A549 (cell line): Measurements from ENCODE around the gene CCDC40. TPM values are rescaled to one million over a fixed set of nuclear protein-coding genes. Genes with fewer than 3 reads are reported as not detected.
A peak's percentile ranks its signal among the peaks of the same experiment; 100 is the strongest.

Source experiments
- ATAC-seq, 2 experiments: fragments of 200-7000 bp in 1 of 2; fragments of >200 bp in 1 of 2; cut with Nextera tagmentation in 1 of 2; cut with Tn5 transposase in 1 of 2; 3 replicates each; pipeline versions ENCODE4 v1.8.0 to v1.9.1; 2018 to 2020; ENCODE audit warnings: mild to moderate bottlenecking in 1 of 2, moderate library complexity in 1 of 2
- CTCF ChIA-PET: fragments of 300-600 bp; sonication (Branson Sonifier 250); formaldehyde crosslinking; extraction: SDS; loops from one replicate; lab custom pipeline; 2021; ENCODE audit warnings: antibody characterized with exemption, inconsistent platforms; lab: Yijun Ruan, JAX
- POLR2A ChIA-PET: fragments of 350-600 bp; formaldehyde crosslinking; extraction: SDS; loops from one replicate; lab custom pipeline; 2021; ENCODE audit warnings: antibody characterized with exemption, inconsistent platforms; lab: Yijun Ruan, JAX
- DNase-seq, 2 experiments: peaks; one replicate each; pipeline versions ENCODE4 v3.0.0 to v3.0.0-alpha.2; 2011 to 2016; ENCODE audit warnings: low read depth in 1 of 2, low spot score in 1 of 2
- FAIRE-seq: peaks from 2 replicates; lab custom pipeline; 2011; peaks lifted over from hg19 to GRCh38; lab: Jason Lieb, UNC
- H3K27ac ChIP-seq, 2 experiments: fragments of >200 bp; sonication (Bioruptor Twin); formaldehyde crosslinking; 3 replicates each; pipeline ENCODE4 v1.5.1; 2016 to 2017
- H3K4me1 ChIP-seq: fragments of >200 bp; sonication (Bioruptor Twin); formaldehyde crosslinking; 3 replicates; pipeline ENCODE4 v1.6.1; 2016
- H3K4me2 ChIP-seq: fragments of >200 bp; sonication (Bioruptor Twin); formaldehyde crosslinking; 3 replicates; pipeline ENCODE4 v1.6.1; 2016
- H3K4me3 ChIP-seq: fragments of >200 bp; sonication (Bioruptor Twin); formaldehyde crosslinking; 3 replicates; pipeline ENCODE4 v1.5.1; 2016
- H3K9me3 ChIP-seq: fragments of >200 bp; sonication (Bioruptor Twin); formaldehyde crosslinking; 3 replicates; pipeline ENCODE4 v1.6.1; 2016
- ATOH8 ChIP-seq: fragments of 250-450 bp; sonication (Bioruptor Pico); IDR thresholded peaks from 2 replicates; pipeline ENCODE4 v1.5.0; 2020; ENCODE audit warnings: low read depth, mild to moderate bottlenecking, moderate library complexity
- BHLHE40 ChIP-seq: IDR thresholded peaks from 2 replicates; pipeline ENCODE4 v1.6.1; 2012; ENCODE audit warnings: low read depth, low read length, inconsistent platforms
- CEBPB ChIP-seq, 2 experiments: fragments of >200 bp in 1 of 2; sonication (Bioruptor Twin) in 1 of 2; formaldehyde crosslinking in 1 of 2; IDR thresholded peaks; 2 replicates each; pipeline ENCODE4 v1.6.1; 2012 to 2016
- CHD4 ChIP-seq: fragments of 200-600 bp; sonication (generic); IDR thresholded peaks from 2 replicates; pipeline ENCODE4 v1.6.1; 2016; ENCODE audit warnings: antibody characterized with exemption, mild to moderate bottlenecking, borderline replicate concordance
- EHMT2 ChIP-seq: fragments of 200-600 bp; sonication (generic); IDR thresholded peaks from 2 replicates; pipeline ENCODE4 v1.6.1; 2016; ENCODE audit warnings: antibody characterized with exemption, low read depth, mild to moderate bottlenecking, moderate library complexity
- ESRRA ChIP-seq: fragments of 150-350 bp; IDR thresholded peaks from 2 replicates; pipeline ENCODE4 v1.6.1; 2014; ENCODE audit warnings: mild to moderate bottlenecking, low read length, borderline replicate concordance
- HDAC2 ChIP-seq: fragments of 200-600 bp; sonication (generic); IDR thresholded peaks from 2 replicates; pipeline ENCODE4 v1.6.1; 2016
- HEYL ChIP-seq: fragments of 250-450 bp; sonication (Bioruptor Pico); IDR thresholded peaks from 2 replicates; pipeline ENCODE4 v1.8.0; 2021; ENCODE audit warnings: mild to moderate bottlenecking, moderate library complexity
- HOXA7 ChIP-seq: fragments of 250-450 bp; sonication (Bioruptor Pico); IDR thresholded peaks from 2 replicates; pipeline ENCODE4 v1.5.0; 2020; ENCODE audit warnings: mild to moderate bottlenecking, moderate library complexity
- KDM5A ChIP-seq: fragments of 200-600 bp; sonication (generic); IDR thresholded peaks from 2 replicates; pipeline ENCODE4 v1.6.1; 2016; ENCODE audit warnings: antibody characterized with exemption, mild to moderate bottlenecking
- MAFK ChIP-seq: fragments of 450-650 bp; IDR thresholded peaks from 2 replicates; pipeline ENCODE4 v1.6.1; 2014; ENCODE audit not compliant: partially characterized antibody
- MYC ChIP-seq: IDR thresholded peaks from 2 replicates; pipeline ENCODE4 v1.6.1; 2012; ENCODE audit warnings: mild to moderate bottlenecking, inconsistent platforms, low read length, improper control_type of control experiment, borderline replicate concordance
- NPAS2 ChIP-seq: fragments of 250-450 bp; sonication (Bioruptor Pico); IDR thresholded peaks from 2 replicates; pipeline ENCODE4 v1.8.0; 2022; ENCODE audit warnings: mild to moderate bottlenecking, moderate library complexity, borderline replicate concordance
- PHF8 ChIP-seq: fragments of 200-600 bp; sonication (generic); IDR thresholded peaks from 2 replicates; pipeline ENCODE4 v1.6.1; 2016; ENCODE audit warnings: low read depth, mild to moderate bottlenecking, antibody characterized with exemption, moderate library complexity, borderline replicate concordance
- POLR2AphosphoS2 ChIP-seq: conservative IDR thresholded peaks from 2 replicates; pipeline ENCODE4 v1.6.1; 2012; ENCODE audit warnings: low read length, improper control_type of control experiment, inconsistent platforms
- RARB ChIP-seq: fragments of 250-450 bp; sonication (Bioruptor Pico); IDR thresholded peaks from 2 replicates; pipeline ENCODE4 v1.8.0; 2021; ENCODE audit warnings: mild to moderate bottlenecking, moderate library complexity
- RCOR1 ChIP-seq: fragments of 150-350 bp; IDR thresholded peaks from 2 replicates; pipeline ENCODE4 v1.6.1; 2014; ENCODE audit warnings: antibody characterized with exemption, low read length, low read depth
- SMC3 ChIP-seq: fragments of >200 bp; sonication (Bioruptor Twin); formaldehyde crosslinking; IDR thresholded peaks from 3 replicates; pipeline ENCODE4 v1.6.1; 2018; ENCODE audit warnings: inconsistent platforms
- SREBF2 ChIP-seq: fragments of 450-650 bp; IDR thresholded peaks from 2 replicates; pipeline ENCODE4 v1.6.1; 2014; ENCODE audit warnings: mild to moderate bottlenecking, moderate library complexity
- WGBS: methylation state at CpG from one replicate; pipeline ENCODE4 v1.1.6; 2017; ENCODE audit errors: missing lambda C conversion rate; 5-methylcytosine and 5-hydroxymethylcytosine counted together
- polyA plus RNA-seq, 4 experiments: library from polyadenylated mRNA; depleted of rRNA in 3 of 4; stranded (reverse); fragments of >200 nt; fragmentation: RNase III in 1 of 4; extraction: RNeasy Plus Mini Kit Qiagen cat#74134 plus additional on column Dnase treatment in 1 of 4; gene quantifications; 2 replicates in 3 of 4; 3 replicates in 1 of 4; pipeline ENCODE4 v1.2.3, GENCODE V29; 2011 to 2017
- TF ChIP-seq, protein P1 (sequence below): IDR thresholded peaks from 2 replicates; pipeline ENCODE4 v1.6.1; 2012; ENCODE audit warnings: low read depth, borderline replicate concordance

The CCDC40 gene
- polyA plus RNA-seq, 2 of the 4 experiments (the other 2 are of a cell fraction), result 5.9 to 11.3 TPM

GRCh38 chr17:80101946-80102663, 65.7 kb downstream of the CCDC40 start:
- H3K4me2 ChIP-seq, result peak overlapping the region; percentile 95
- H3K4me3 ChIP-seq, result peak overlapping the region; percentile 88
- peak overlapping the region; percentile 90 to 94 for H3K27ac ChIP-seq
- ATAC-seq, result peak; percentile 30 to 39; a peak in 5 of 6 replicates
- FAIRE-seq, result no peak
- CTCF ChIA-PET, result interaction anchor here (0.6 to 4.9 kb wide), 104 partner anchors 12 to 1057 kb away, joined by 3 to 176 read pairs (median 4); no protein-coding TSS in a partner anchor
- DNase-seq, result peak in 1 of 2 experiments; percentile 38
- no peak for TF ChIP-seq EHMT2
- TF ChIP-seq ATOH8 (CRISPR knock-in tag), result no peak
- TF ChIP-seq HDAC2, result no peak
- TF ChIP-seq RCOR1, result no peak
- TF ChIP-seq ESRRA, result no peak
- TF ChIP-seq HEYL, result no peak
- TF ChIP-seq PHF8, result no peak
- TF ChIP-seq, all 56 proteins: peak for 0
- POLR2A ChIA-PET, result interaction anchor here (0.5 to 1.8 kb wide), 20 partner anchors 10 to 353 kb away, joined by 3 to 21 read pairs (median 5); partner anchors contain the start of genes CBX8 and RNF213
- Histone ChIP-seq H3K4me1 (peaks cover 11% of the 10 kb centered on the region), H3K9me3 (no peaks in the 10 kb centered on the region)
- WGBS, result 48% methylated on average over 19 of the region's 21 CpGs

- DNase-seq, result no peak
- POLR2A ChIA-PET, result interaction anchor here (1.7 kb wide), 1 partner anchor 12 kb away, joined by 6 read pairs; no protein-coding TSS in a partner anchor
- TF ChIP-seq CHD4, result no peak
- TF ChIP-seq BHLHE40, result no peak
- no peak for TF ChIP-seq RARB
- no peak for TF ChIP-seq NPAS2
- no peak for TF ChIP-seq SMC3
- no peak for TF ChIP-seq POLR2AphosphoS2
- no peak for TF ChIP-seq MYC
- TF ChIP-seq HOXA7 (CRISPR knock-in tag), result no peak
- no peak for TF ChIP-seq MAFK
- no peak for TF ChIP-seq SREBF2
- TF ChIP-seq, protein P1, sequence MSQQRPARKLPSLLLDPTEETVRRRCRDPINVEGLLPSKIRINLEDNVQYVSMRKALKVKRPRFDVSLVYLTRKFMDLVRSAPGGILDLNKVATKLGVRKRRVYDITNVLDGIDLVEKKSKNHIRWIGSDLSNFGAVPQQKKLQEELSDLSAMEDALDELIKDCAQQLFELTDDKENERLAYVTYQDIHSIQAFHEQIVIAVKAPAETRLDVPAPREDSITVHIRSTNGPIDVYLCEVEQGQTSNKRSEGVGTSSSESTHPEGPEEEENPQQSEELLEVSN, result no peak
- no peak for TF ChIP-seq CEBPB (IDR thresholded peaks at IDR 0.05)
- no peak for TF ChIP-seq KDM5A
Measured at GRCh38 chr17:80102664-80103448, 66.4 kb downstream of the CCDC40 start.

DNA sequence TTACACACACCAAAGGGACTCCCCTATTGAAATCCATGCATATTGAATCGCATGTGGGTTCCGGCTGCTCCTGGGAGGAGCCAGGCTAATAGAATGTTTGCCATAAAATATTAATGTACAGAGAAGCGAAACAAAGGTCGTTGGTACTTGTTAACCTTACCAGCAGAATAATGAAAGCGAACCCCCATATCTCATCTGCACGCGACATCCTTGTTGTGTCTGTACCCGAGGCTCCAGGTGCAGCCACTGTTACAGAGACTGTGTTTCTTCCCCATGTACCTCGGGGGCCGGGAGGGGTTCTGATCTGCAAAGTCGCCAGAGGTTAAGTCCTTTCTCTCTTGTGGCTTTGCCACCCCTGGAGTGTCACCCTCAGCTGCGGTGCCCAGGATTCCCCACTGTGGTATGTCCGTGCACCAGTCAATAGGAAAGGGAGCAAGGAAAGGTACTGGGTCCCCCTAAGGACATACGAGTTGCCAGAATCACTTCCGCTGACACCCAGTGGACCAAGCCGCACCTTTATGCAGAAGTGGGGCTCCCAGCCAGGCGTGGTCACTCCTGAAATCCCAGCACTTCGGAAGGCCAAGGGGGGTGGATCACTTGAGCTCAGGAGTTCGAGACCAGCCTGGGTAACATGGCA, 67.1 kb downstream of the CCDC40 start:
- FAIRE-seq (no peak), ATAC-seq (no peak), DNase-seq (no peak)
- ChIA-PET POLR2A (no interaction called here), CTCF (interaction anchor here (1.0 to 2.0 kb wide), 6 partner anchors 9 to 150 kb away, joined by 3 to 9 read pairs (median 6); no protein-coding TSS in a partner anchor)
- Histone ChIP-seq H3K4me3 (no peak overlapping the region), H3K4me2 (no peak overlapping the region), H3K9me3 (no peaks in the 10 kb centered on the region), H3K4me1 (peaks cover 11% of the 10 kb centered on the region), H3K27ac (no peak overlapping the region)
- WGBS, result 92% methylated on average over 19 of the region's 19 CpGs
- TF ChIP-seq HEYL, result no peak

More at GRCh38 chr17:80102664-80103448, 66.4 kb downstream of the CCDC40 start:
- 86% methylated on average over 15 of the region's 15 CpGs for WGBS
- Histone ChIP-seq H3K4me2 (peak overlapping the region; percentile 95), H3K27ac (peak overlapping the region in 1 of 2 experiments; percentile 90; a peak in 3 of 6 replicates), H3K4me1 (peaks cover 11% of the 10 kb centered on the region), H3K9me3 (no peaks in the 10 kb centered on the region), H3K4me3 (peak overlapping the region; percentile 88)
- ATAC-seq (no peak), FAIRE-seq (no peak)
- CTCF ChIA-PET, result interaction anchor here (1.9 to 4.9 kb wide), 3 partner anchors 12 to 23 kb away, joined by 8 to 176 read pairs (median 60); no protein-coding TSS in a partner anchor
